ENCODE results near the gene FANCL. TPM values are rescaled to one million over a fixed set of nuclear protein-coding genes. Genes with fewer than 3 reads are reported as not detected.

Gene FANCL
- total and polyA plus RNA-seq, 9 of the 15 experiments (the other 6 are each of a cell fraction or from before 2014, with no cell fraction given), result 36.7 to 120 (median 58.5) TPM

DNA sequence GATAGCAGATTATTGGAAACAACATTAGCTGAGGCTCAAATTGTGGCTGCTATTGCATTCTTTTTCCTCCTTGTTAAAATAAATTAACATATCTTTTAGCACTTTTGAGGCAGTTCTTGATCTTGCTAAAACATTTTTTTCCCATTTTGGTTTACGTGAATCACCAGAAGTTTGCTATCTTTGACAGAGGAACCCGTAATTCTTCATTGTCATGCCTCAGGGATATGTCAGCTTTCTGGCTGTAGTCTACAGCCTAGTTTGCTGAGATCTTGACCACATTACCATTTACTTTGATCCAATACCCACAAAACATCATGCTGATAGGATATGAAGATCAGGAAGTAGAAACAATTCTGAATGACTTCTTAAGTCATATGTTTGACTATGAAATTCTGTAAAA, 25.1 kb upstream of the FANCL start:
- no peaks in the 10 kb centered on the region for H4K20me1 ChIP-seq (replicated peaks; ENCODE audit: control insufficient read depth, insufficient read depth, low read length)
- H2AFZ ChIP-seq (ENCODE audit: low read depth, low read length), result peak overlapping the region; percentile 8; the same call in 1 of the 2 replicates
- ATAC-seq (no peak), FAIRE-seq (no peak), DNase-seq (ENCODE audit: extremely low read depth in 1 of 4, low spot score in 3 of 4) (no peak)
- H3K9ac ChIP-seq (ENCODE audit: insufficient read depth in 1 of 2, low read depth in 2 of 2, low read length in 2 of 2), result no peak overlapping the region
- H3K4me2 ChIP-seq (ENCODE audit: insufficient read depth, low read length), result no peak overlapping the region
- H3K27me3 ChIP-seq (ENCODE audit: control insufficient read depth in 2 of 2, insufficient read depth in 2 of 2, low read length in 2 of 2), result no peaks in the 10 kb centered on the region
- no peaks in the 10 kb centered on the region for H3K9me1 ChIP-seq (ENCODE audit: control insufficient read depth, insufficient read depth, low read length)
- intact Hi-C loops (cut with micrococcal nuclease) (no loop called here), in situ Hi-C loops (cut with MboI) (no loop called here)
- 3% methylated on average over 2 of the region's 2 CpGs for WGBS (ENCODE audit: insufficient coverage, low coverage, missing lambda C conversion rate)
- no peak overlapping the region for H3K4me3 ChIP-seq
- no peaks in the 10 kb centered on the region for H3K4me1 ChIP-seq (replicated peaks in 1 of 2; ENCODE audit: control insufficient read depth in 2 of 2, insufficient read depth in 2 of 2, low read length in 2 of 2)
- no peaks in the 10 kb centered on the region for H3K79me2 ChIP-seq (ENCODE audit: control insufficient read depth, insufficient read depth, low read length)
- no peaks in the 10 kb centered on the region for H3K36me3 ChIP-seq (ENCODE audit: control insufficient read depth, insufficient read depth, low read length)
- TF ChIP-seq HDAC6 (IDR thresholded peaks at IDR 0.05; ENCODE audit: low read depth, low read length) (no peak), HCFC1 (IDR thresholded peaks at IDR 0.05; ENCODE audit: low read depth, low read length) (no peak), SNIP1 (IDR thresholded peaks at IDR 0.05; ENCODE audit: low read depth) (no peak), ZC3H11A (IDR thresholded peaks at IDR 0.05; ENCODE audit: low read depth, low read length) (no peak), MTA3 (IDR thresholded peaks at IDR 0.05; ENCODE audit: borderline replicate concordance) (no peak), MAFG (tag; conservative IDR thresholded peaks at IDR 0.05) (no peak), RCOR1 (IDR thresholded peaks at IDR 0.05; ENCODE audit: borderline replicate concordance in 1 of 2, low read depth in 2 of 2, low read length in 2 of 2) (no peak), TOE1 (IDR thresholded peaks at IDR 0.05; ENCODE audit: borderline replicate concordance) (no peak), TOE1 (CRISPR knock-in tag; IDR thresholded peaks at IDR 0.05; ENCODE audit: borderline replicate concordance, low read depth) (no peak), SREBF1 (IDR thresholded peaks at IDR 0.05; ENCODE audit: borderline replicate concordance, low read depth, low read length) (no peak), ZNF143 (CRISPR knock-in tag; IDR thresholded peaks at IDR 0.05) (no peak), ZNF644 (tag; IDR thresholded peaks at IDR 0.05; ENCODE audit: low read depth) (no peak), NR2C2 (CRISPR knock-in tag; IDR thresholded peaks at IDR 0.05) (no peak), NR2C2 (tag; IDR thresholded peaks at IDR 0.05) (no peak), KAT7 (CRISPR knock-in tag; IDR thresholded peaks at IDR 0.05; ENCODE audit: borderline replicate concordance) (no peak), MCM3 (IDR thresholded peaks at IDR 0.05) (no peak), RBM17 (IDR thresholded peaks at IDR 0.05; ENCODE audit: borderline replicate concordance, low read depth, low read length) (no peak)
- TF ChIP-seq, protein P1, sequence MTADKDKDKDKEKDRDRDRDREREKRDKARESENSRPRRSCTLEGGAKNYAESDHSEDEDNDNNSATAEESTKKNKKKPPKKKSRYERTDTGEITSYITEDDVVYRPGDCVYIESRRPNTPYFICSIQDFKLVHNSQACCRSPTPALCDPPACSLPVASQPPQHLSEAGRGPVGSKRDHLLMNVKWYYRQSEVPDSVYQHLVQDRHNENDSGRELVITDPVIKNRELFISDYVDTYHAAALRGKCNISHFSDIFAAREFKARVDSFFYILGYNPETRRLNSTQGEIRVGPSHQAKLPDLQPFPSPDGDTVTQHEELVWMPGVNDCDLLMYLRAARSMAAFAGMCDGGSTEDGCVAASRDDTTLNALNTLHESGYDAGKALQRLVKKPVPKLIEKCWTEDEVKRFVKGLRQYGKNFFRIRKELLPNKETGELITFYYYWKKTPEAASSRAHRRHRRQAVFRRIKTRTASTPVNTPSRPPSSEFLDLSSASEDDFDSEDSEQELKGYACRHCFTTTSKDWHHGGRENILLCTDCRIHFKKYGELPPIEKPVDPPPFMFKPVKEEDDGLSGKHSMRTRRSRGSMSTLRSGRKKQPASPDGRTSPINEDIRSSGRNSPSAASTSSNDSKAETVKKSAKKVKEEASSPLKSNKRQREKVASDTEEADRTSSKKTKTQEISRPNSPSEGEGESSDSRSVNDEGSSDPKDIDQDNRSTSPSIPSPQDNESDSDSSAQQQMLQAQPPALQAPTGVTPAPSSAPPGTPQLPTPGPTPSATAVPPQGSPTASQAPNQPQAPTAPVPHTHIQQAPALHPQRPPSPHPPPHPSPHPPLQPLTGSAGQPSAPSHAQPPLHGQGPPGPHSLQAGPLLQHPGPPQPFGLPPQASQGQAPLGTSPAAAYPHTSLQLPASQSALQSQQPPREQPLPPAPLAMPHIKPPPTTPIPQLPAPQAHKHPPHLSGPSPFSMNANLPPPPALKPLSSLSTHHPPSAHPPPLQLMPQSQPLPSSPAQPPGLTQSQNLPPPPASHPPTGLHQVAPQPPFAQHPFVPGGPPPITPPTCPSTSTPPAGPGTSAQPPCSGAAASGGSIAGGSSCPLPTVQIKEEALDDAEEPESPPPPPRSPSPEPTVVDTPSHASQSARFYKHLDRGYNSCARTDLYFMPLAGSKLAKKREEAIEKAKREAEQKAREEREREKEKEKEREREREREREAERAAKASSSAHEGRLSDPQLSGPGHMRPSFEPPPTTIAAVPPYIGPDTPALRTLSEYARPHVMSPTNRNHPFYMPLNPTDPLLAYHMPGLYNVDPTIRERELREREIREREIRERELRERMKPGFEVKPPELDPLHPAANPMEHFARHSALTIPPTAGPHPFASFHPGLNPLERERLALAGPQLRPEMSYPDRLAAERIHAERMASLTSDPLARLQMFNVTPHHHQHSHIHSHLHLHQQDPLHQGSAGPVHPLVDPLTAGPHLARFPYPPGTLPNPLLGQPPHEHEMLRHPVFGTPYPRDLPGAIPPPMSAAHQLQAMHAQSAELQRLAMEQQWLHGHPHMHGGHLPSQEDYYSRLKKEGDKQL (CRISPR knock-in tag; IDR thresholded peaks at IDR 0.05; ENCODE audit: borderline replicate concordance), result no peak
- TF ChIP-seq, protein P2, sequence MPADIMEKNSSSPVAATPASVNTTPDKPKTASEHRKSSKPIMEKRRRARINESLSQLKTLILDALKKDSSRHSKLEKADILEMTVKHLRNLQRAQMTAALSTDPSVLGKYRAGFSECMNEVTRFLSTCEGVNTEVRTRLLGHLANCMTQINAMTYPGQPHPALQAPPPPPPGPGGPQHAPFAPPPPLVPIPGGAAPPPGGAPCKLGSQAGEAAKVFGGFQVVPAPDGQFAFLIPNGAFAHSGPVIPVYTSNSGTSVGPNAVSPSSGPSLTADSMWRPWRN (IDR thresholded peaks at IDR 0.05; ENCODE audit: low read depth), result no peak
- CTCF ChIA-PET (ENCODE audit: low intra/inter-chr PET ratio), result no interaction called here
- H3K9me3 ChIP-seq (replicated peaks; ENCODE audit: control insufficient read depth, insufficient read depth, low read depth, low read length), result no peaks in the 10 kb centered on the region
- POLR2A ChIA-PET, result no interaction called here
- no peak overlapping the region for H3K27ac ChIP-seq (ENCODE audit: extremely low read depth, low read depth, low read length)
- no TSS peak for BruUV-seq (replicated peaks)

Data from K562 (cell line).